SK-N-MC (cell line): ENCODE data around the gene SNAP47.

ENCODE experiments used
- DNase-seq: peaks from one replicate; pipeline ENCODE4 v3.0.0-alpha.2; 2011; ENCODE audit warnings: low read depth, low spot score
- H3K27ac ChIP-seq: fragments of 200-600 bp; sonication (generic); 2 replicates; pipeline ENCODE4 v1.5.1; 2016; ENCODE audit warnings: mixed run types
- H3K36me3 ChIP-seq: fragments of 200-600 bp; sonication (generic); 2 replicates; pipeline ENCODE4 v1.6.1; 2017; ENCODE audit warnings: antibody characterized with exemption, low read length, mixed read lengths; ENCODE audit not compliant: insufficient read depth
- H3K4me3 ChIP-seq: fragments of 200-600 bp; sonication (generic); 2 replicates; pipeline ENCODE4 v1.5.1; 2016
- H3K9ac ChIP-seq: fragments of 200-600 bp; sonication (generic); 2 replicates; pipeline ENCODE4 v1.8.0; 2017; ENCODE audit warnings: mixed run types, mixed read lengths; ENCODE audit not compliant: insufficient read length
- H3K9me3 ChIP-seq: fragments of 200-600 bp; sonication (generic); 2 replicates; pipeline ENCODE4 v1.6.1; 2017; ENCODE audit warnings: low read depth, mild to moderate bottlenecking, antibody characterized with exemption, low read length, moderate library complexity, mixed read lengths
- EZH2 ChIP-seq: fragments of 200-600 bp; sonication (generic); IDR thresholded peaks from one replicate; pipeline ENCODE4 v1.6.1; 2017; ENCODE audit warnings: antibody characterized with exemption
- FOXP2 ChIP-seq: optimal IDR thresholded peaks from 2 replicates; pipeline ENCODE3; 2011; ENCODE audit warnings: mild to moderate bottlenecking, moderate library complexity; ENCODE audit not compliant: insufficient read depth; ENCODE audit errors: extremely low read length, control extremely low read depth
- POLR2AphosphoS5 ChIP-seq: IDR thresholded peaks from 2 replicates; pipeline ENCODE4 v1.6.1; 2012; ENCODE audit warnings: mild to moderate bottlenecking, low read depth, low read length, borderline replicate concordance

The SNAP47 gene

GRCh38 chr1:227753999-227754711 lies 18.9 kb downstream of the SNAP47 start:
- DNase-seq, result no peak
- no peak for TF ChIP-seq FOXP2
- no peak for TF ChIP-seq EZH2
- no peak for TF ChIP-seq POLR2AphosphoS5
- Histone ChIP-seq H3K4me3 (no peak overlapping the region), H3K36me3 (peaks cover 6% of the 10 kb centered on the region; the same call in 1 of the 2 replicates), H3K9ac (no peak overlapping the region), H3K27ac (no peak overlapping the region), H3K9me3 (no peaks in the 10 kb centered on the region)

DNA sequence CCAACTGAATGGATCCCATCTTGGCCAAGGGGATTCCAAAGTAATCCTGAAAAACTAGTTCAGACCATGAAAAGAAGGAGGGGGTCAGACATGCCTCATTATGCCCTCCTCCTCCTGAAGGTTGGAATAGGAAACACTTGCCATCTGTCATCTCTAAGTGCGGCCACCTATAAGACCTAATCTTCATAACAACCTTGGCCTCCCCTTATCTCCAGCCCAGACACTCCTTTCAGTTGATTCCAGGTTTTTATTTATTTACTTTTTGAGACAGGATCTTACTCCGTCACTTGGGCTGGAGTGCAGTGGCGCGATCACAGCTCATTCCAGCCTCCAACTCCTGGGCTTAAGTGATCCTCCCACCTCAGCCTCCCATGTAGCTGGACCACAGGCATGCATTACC lies 19.7 kb downstream of the SNAP47 start:
- no peak overlapping the region for H3K9ac ChIP-seq
- no peak overlapping the region for H3K4me3 ChIP-seq
- peaks cover 14% of the 10 kb centered on the region; the same call in 1 of the 2 replicates for H3K36me3 ChIP-seq
- TF ChIP-seq FOXP2 (no peak), POLR2AphosphoS5 (no peak), EZH2 (no peak)
- H3K9me3 ChIP-seq, result no peaks in the 10 kb centered on the region
- no peak for DNase-seq
- H3K27ac ChIP-seq, result no peak overlapping the region

- Histone ChIP-seq H3K36me3 (peaks cover 17% of the 10 kb centered on the region; the same call in 1 of the 2 replicates), H3K27ac (no peak overlapping the region), H3K4me3 (no peak overlapping the region), H3K9ac (no peak overlapping the region), H3K9me3 (no peaks in the 10 kb centered on the region)
- TF ChIP-seq POLR2AphosphoS5 (no peak), EZH2 (no peak), FOXP2 (no peak)
- DNase-seq, result no peak
Observed at GRCh38 chr1:227756172-227756959, 21.1 kb downstream of the SNAP47 start.

DNA sequence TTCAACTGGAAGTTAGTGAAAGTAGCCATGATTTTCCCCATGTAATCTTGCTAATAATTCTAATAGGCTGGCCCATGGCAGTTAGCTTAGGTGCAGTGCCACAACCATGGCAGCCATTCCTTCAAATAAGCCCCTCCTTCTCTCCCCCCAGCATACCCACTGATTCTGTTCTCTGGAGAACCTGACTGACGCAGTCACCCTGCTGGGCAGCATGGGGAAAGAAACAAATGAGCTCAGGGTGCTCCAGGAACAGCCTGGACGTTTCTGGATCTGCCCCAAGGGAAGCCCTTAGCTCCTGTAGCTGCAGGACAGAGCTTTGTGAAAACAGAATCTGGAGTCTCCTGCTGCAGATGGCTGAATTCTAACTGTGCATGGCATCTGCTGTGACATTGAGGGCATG lies 22.5 kb downstream of the SNAP47 start:
- Histone ChIP-seq H3K36me3 (peaks cover 20% of the 10 kb centered on the region; the same call in 1 of the 2 replicates), H3K27ac (no peak overlapping the region), H3K4me3 (no peak overlapping the region), H3K9me3 (no peaks in the 10 kb centered on the region), H3K9ac (no peak overlapping the region)
- no peak for DNase-seq
- TF ChIP-seq FOXP2 (no peak), POLR2AphosphoS5 (no peak), EZH2 (no peak)

DNA sequence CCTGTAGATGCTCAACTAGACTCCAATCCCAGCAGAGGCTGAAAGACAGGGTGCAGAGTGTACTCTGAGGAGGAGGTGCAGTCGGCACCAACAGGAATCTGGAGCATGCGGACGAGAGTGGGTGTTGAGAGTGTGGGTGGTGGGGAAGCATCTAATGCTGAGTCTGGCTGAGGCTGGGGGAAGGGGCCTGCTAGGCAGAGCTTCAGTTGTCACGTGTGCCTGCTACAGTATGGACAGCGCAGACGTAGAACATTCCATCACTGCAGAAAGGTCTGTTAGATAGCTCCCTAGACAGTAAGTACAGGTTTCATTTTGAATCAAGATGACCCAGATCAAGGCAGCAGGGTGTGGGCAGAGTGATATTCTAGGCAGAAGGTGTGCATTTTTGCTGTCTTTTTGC lies 23.1 kb downstream of the SNAP47 start:
- Histone ChIP-seq H3K36me3 (peaks cover 20% of the 10 kb centered on the region; the same call in 1 of the 2 replicates), H3K9ac (no peak overlapping the region), H3K27ac (no peak overlapping the region), H3K9me3 (no peaks in the 10 kb centered on the region), H3K4me3 (no peak overlapping the region)
- no peak for TF ChIP-seq EZH2
- no peak for TF ChIP-seq POLR2AphosphoS5
- no peak for TF ChIP-seq FOXP2
- DNase-seq, result no peak

GRCh38 chr1:227759341-227760300 lies 24.4 kb downstream of the SNAP47 start:
- Histone ChIP-seq H3K36me3 (peaks cover 20% of the 10 kb centered on the region; the same call in 1 of the 2 replicates), H3K27ac (no peak overlapping the region), H3K9me3 (no peaks in the 10 kb centered on the region), H3K9ac (no peak overlapping the region), H3K4me3 (no peak overlapping the region)
- TF ChIP-seq FOXP2 (no peak), EZH2 (no peak), POLR2AphosphoS5 (no peak)
- DNase-seq, result no peak

DNA sequence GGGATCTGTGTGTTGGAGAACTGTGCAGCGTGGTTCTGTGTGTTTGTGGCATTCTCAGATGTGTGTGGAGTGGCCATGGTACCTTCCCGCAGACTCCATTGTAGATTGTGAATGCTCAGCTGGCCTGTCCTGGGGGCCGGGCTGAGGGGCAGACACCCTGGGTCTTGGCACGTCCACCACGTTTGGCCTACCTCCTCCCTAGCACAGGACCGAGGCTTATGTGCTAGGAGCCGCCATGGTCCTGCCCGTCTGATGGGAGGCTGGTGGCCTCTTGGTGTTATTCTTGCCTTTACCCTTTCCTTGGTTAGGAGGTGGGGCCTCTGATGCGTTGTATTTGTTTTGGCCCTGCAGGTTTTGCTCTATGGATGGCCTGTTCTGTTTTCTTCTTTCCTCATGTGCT lies 25.1 kb downstream of the SNAP47 start:
- TF ChIP-seq EZH2 (no peak), POLR2AphosphoS5 (no peak), FOXP2 (no peak)
- H3K36me3 ChIP-seq, result peaks cover 20% of the 10 kb centered on the region; the same call in 1 of the 2 replicates
- no peak overlapping the region for H3K27ac ChIP-seq
- H3K9ac ChIP-seq, result no peak overlapping the region
- H3K4me3 ChIP-seq, result no peak overlapping the region
- no peak for DNase-seq
- no peaks in the 10 kb centered on the region for H3K9me3 ChIP-seq

GRCh38 chr1:227761621-227762230 lies 26.5 kb downstream of the SNAP47 start:
- Histone ChIP-seq H3K9me3 (no peaks in the 10 kb centered on the region), H3K4me3 (no peak overlapping the region), H3K36me3 (peaks cover 20% of the 10 kb centered on the region; the same call in 1 of the 2 replicates), H3K27ac (no peak overlapping the region), H3K9ac (no peak overlapping the region)
- TF ChIP-seq POLR2AphosphoS5 (no peak), FOXP2 (no peak), EZH2 (no peak)
- DNase-seq, result no peak
